Right renal cortex interstitium (tissue), 3 donors: Measurements from ENCODE around the gene TSPYL6. TPM values are rescaled to one million over a fixed set of nuclear protein-coding genes. Genes with fewer than 3 reads are reported as not detected.

ENCODE experiments used
- DNase-seq, 3 donors: peaks; one replicate each; pipeline ENCODE4 v3.0.0-alpha.2; 2013; ENCODE audit warnings: low read depth in 3 of 3, low spot score in 2 of 3
- polyA plus RNA-seq, 3 donors: library from polyadenylated mRNA; unstranded; fragments of 120-200 nt; gene quantifications; one replicate each; pipeline ENCODE4 v1.2.1, GENCODE V29; 2013; ENCODE audit not compliant: insufficient read length in 3 of 3

The TSPYL6 gene
- polyA plus RNA-seq, 3 donors: 0.06 TPM; not detected in 2

GRCh38 chr2:54259413-54260240, 3.6 kb upstream of the TSPYL6 start:
- DNase-seq: no peak

- no peak for DNase-seq
Observed at GRCh38 chr2:54258166-54258565, 2.1 kb upstream of the TSPYL6 start.

- DNase-seq: no peak
Observed at GRCh38 chr2:54255230-54256090, 569 bp downstream of the TSPYL6 start.

GRCh38 chr2:54254180-54254579, 1.8 kb downstream of the TSPYL6 start:
- DNase-seq: no peak

DNA sequence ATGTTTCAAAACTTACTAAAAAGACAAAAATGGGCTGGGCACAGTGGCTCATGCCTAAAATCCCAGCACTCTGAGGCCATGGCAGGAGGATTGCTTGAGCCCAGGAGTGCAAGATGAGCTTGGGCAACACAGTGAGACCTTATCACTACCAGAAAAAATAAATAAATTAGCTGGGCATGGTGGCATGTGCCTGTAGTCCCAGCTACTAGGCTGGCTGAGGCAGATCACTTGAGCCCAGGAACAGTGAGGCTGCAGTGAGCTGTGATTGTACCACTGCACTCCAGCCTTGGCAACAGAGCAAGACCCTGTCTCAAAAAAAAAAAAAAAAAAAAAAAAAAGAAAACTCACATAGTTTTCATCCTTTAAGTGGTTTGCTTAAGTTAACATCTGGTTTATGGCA, 6.4 kb downstream of the TSPYL6 start:
- DNase-seq: no peak

GRCh38 chr2:54247115-54247514, 8.9 kb downstream of the TSPYL6 start:
- no peak for DNase-seq

DNA sequence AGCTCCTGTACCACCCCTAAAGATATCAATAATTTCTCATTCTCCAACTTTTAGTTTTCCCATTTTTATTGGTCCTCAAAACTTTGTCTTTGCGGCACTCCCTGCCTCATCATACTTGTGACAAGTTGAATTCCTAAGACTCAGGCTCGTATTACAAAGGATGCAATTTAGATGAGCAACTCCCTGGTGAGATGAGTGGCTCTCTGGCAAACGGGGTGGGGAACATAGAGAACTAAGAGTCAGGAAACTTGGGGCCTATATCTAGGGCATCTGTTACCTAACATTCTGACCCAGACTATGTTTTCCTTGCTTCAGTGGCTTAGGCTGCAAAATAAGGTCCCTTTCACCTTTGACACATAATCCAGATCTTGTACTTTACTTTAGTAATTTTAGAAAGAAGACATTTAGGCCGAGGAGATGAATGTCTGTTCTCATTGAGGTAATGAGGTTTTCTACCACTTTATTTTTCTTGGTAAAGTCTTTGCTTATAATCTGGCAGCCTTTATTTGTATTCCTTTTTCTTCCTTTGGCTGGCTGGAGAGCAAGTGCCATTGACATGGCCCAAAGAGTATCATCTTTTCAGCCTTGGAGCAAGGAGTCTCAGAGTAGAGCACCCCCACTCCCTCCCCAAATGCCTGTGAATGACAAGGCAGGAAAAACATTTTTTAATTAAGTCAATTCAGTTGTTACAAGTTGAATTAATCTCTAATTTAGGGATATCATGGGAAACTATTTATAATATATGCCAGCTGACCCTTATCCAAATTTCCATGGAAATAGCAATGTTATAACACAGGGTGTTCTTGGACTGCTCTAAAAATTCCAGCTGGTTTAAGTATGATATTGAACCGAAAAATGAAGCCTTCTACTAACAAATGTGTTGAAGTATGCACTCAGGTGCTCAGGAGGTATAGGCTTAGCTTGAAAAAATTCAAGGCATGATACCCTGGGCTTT, 15.2 kb downstream of the TSPYL6 start:
- no peak for DNase-seq

- no peak for DNase-seq
Observed at GRCh38 chr2:54239427-54239826, 16.6 kb downstream of the TSPYL6 start.

DNA sequence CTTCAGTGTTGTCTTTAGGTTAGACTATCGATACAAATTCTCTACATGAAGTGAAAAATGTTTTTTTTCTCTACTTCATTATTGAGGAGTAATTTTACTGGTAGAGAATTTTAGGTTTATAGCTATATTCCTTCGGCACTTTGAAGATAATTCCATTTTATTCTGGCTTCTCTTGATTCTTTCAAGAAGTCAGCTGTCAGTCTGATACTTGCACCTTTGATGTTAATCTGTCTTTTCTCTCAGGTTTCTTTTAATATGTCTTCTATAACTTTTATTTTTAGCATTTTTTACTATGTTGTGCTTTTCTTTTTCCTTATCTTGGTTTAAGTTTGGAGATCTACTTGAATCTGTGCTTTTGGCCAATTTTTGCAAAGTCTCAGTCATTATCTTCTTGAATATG, 18.6 kb downstream of the TSPYL6 start:
- no peak for DNase-seq

- no peak for DNase-seq
Observed at GRCh38 chr2:54233832-54234649, 22.0 kb downstream of the TSPYL6 start.

DNA sequence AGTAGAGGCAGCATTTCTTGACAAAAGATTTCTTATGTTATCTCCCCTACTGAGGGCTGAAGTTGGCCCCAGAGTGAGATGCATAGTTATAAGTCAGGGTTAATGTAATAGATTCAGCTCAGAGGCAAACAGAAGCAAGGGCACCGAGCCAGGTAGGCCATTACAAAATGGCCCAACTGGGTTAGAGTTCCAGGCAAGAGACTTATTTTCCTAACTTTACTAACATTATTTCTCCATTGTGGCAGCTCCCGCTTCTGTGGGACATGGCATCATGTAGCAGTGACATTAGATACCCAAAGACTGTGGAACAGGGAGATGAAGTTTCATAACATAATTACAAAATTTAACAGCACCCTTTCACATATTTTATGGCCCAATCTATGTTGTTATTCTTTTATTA, 27.1 kb downstream of the TSPYL6 start:
- DNase-seq: no peak

DNA sequence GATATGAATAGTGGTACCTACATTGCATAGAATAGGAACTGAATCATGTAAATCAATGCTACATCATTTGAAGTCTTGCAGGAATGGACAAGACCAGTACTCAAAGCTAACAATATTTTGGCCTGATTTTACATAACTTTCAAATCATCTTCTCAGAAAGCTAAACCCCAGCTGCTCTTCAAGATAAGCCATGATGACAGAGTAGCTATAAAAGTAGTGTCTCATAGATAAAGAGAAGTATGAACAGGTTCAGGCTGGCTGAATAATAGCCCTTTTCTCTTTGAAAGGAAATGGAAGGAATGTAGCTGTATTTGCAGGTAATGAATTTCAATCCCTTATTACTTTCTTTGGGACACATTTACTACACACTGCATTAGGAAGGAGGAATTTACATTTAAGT, 28.2 kb downstream of the TSPYL6 start:
- no peak for DNase-seq

DNA sequence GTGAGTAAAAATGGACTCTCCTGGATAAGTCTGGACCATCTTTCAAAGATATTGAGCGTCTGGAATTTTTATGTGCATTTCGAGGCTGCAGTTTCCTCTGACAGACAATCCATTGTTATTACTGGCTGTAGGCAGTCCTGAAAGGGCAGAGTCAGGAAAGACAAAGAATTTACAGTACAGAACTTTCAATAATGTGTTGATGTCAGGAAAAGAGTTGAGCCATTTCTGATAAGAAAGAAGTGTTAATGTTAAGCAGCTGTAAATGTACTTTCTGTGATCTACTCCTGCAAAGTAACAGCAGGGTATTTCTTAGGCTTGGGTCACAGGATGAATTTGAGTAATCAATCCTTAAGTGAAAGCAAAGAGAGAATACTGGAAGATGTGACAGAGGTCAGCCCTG, 29.8 kb downstream of the TSPYL6 start:
- no peak for DNase-seq

DNA sequence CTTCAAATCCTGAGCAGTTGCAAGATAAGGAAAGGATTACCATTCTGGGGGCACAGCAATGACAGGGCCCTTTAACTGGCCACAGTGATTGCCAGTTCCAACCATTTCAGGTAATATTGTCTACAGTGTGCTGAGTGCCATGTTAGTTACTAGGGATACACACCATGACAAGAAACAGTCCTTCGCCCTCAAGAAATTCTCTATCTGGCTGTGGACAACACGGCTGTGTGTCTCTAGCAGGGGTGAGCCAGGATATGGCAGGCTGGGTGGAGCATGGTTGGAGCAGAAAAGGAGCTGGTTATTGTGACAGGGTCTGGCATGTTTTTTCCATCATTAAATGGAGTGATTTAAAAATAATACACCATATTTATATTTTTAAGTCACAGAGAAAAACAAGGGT, 31.0 kb downstream of the TSPYL6 start:
- no peak for DNase-seq

DNA sequence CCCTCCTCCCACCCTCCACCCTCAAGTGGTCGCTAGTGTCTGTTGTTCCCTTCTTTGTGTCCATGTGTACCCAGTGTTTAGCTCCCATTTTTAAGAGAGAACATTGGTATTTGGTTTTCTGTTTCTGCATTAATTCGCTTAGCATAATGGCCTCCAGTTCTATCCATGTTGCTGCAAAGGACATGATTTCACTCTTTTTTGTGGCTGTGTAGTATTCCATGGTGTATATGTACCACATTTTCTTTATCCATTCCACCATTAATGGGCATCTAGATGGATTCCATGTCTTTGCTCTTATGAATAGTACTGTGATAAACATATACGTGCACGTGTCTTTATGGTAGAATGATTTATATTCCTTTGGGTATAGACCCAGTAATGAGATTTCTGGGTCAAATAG, 42.9 kb downstream of the TSPYL6 start:
- DNase-seq: no peak

- no peak for DNase-seq
Observed at GRCh38 chr2:54212456-54212855, 43.6 kb downstream of the TSPYL6 start.

- DNase-seq: no peak
Observed at GRCh38 chr2:54209379-54209778, 46.6 kb downstream of the TSPYL6 start.

- DNase-seq: peak in 2 of 3 donors; percentile 17 to 20
Observed at GRCh38 chr2:54208364-54209240, 47.4 kb downstream of the TSPYL6 start.

DNA sequence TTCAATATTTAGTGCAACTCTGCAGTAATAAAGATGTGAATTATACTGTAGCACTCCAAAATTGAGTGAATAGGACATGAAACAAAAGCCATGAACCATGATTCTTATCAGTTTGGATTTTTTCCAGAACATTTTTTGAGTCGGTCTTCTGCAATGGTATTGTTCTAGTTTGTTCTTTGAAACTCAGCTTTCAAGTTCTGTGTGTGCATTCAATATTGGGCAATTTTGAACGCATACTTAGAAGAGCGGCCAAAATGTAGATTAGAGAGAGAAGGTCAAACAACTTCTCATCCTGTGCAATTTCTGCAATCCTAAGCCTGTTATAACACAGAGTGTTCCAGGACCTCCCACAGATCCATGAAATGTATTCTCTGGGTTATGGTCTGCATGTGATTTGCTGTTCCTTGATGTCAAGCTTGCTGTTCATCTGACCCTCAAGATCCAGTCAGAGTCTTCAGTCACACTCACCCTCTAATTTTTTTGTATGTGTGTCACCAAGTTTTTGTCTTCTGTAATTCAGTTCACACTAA, 48.3 kb downstream of the TSPYL6 start:
- peak in 1 of 3 donors; percentile 10 for DNase-seq
